Skeletal muscle satellite cell (primary cell): ENCODE data around the gene ZNF865.
"Not testable (repeated sequence)": the region's sequence is repeated elsewhere in the genome, so short reads cannot be mapped to it uniquely, and the experiment has no call there.

Experiments used
- H3K27me3 ChIP-seq: 2 replicates; pipeline ENCODE4 v1.7.0; 2013; ENCODE audit warnings: low read length; ENCODE audit not compliant: control insufficient read depth, insufficient read depth
- H3K36me3 ChIP-seq: 2 replicates; pipeline ENCODE4 v1.7.0; 2013; ENCODE audit warnings: mild to moderate bottlenecking, control low read depth, low read length; ENCODE audit not compliant: insufficient read depth
- H3K4me1 ChIP-seq: 2 replicates; pipeline ENCODE4 v1.7.0; 2013; ENCODE audit warnings: low read length; ENCODE audit not compliant: control insufficient read depth, insufficient read depth
- H3K4me2 ChIP-seq: 2 replicates; pipeline ENCODE4 v1.7.0; 2013; ENCODE audit warnings: mild to moderate bottlenecking, low read length
- H3K4me3 ChIP-seq: 2 replicates; pipeline ENCODE4 v1.7.0; 2013; ENCODE audit warnings: low read length
- H3K9ac ChIP-seq: 2 replicates; pipeline ENCODE4 v1.7.0; 2013; ENCODE audit warnings: mild to moderate bottlenecking, low read depth, low read length, moderate library complexity
- H3K9me3 ChIP-seq: replicated peaks from 2 replicates; pipeline ENCODE4 v1.7.0; 2013; ENCODE audit warnings: mild to moderate bottlenecking, control low read depth, low read length

The ZNF865 gene

DNA sequence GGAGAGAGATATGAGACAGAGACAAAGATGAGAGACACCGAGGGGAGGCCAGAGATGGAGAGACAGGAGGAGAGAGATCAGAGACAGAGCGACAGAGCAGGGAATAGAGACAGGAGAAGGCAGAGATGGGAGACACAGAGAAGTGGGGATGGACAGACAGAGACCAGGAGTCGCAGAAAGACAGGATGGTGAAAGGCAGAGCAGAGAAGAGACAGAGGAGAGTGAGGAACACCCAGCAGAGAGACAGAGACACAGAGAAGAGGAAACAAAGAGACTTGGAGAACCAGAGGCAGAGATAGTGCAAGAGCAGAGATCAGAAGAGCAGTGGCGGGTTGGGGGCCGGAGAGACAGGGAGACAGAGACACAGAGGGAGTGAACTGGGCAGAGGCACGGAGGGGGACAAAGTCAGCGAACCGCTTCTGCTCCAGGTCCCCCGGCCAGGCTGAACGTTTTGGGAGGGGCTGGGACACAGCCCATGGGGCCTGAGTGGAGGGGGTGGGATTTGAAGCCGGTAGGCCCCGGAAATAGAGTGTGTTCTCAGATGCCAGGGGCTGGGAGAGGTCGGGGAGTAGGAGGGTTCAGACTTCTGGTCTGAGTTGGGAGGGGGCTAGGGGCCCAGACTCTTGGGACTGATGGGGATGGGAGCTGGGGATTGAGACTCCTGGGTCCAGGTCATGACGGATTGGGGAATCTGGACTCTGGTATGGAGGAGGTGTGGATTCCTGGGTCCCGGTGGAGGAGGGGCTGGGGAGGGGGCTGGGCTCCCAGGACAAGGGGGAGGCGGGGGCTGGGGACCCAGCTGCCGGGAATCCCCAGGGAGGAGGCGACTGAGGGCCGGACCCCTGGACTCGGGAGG is 25.5 kb upstream of the ZNF865 start:
- Histone ChIP-seq H3K4me1 (peaks cover 10% of the 10 kb centered on the region), H3K4me3 (peak overlapping the region; percentile 97), H3K9me3 (no peaks in the 10 kb centered on the region), H3K4me2 (peak overlapping the region; percentile 99), H3K36me3 (peaks cover 17% of the 10 kb centered on the region), H3K9ac (peak overlapping the region; percentile 96), H3K27me3 (no peaks in the 10 kb centered on the region)

DNA sequence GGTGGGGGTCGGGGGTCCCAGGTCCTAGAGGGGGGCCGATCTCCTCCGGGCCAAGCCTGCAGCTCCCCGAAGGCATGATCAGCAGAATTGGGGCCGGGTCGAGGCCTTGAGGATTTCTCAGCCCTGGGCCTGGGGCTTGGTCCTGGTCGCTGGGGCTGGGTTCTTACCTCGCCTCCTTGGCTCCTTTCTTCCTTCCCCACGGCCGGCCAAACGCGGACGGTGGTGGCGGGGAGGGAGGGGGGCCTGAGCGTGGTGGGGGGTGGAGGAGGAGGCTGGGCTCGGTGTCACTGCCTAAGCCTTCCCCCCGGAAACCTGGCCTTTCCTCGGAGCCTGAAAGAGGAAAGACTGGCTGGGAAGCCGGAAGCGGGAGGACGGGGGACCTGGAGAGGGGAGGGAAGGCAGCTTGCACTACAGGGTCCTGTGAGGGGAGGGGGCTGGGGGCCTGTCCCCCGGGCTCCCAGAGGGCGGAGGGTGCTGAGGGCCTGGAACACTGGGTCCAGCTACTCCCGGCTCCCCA is 24.8 kb upstream of the ZNF865 start, which contains the start of gene ZNF579:
ZNF579 (minus strand) TSS at position 221 of the 517 bp plus-strand sequence. CDS start 1,209 bp downstream, outside the sequence.
- no peaks in the 10 kb centered on the region for H3K9me3 ChIP-seq
- H3K4me1 ChIP-seq = peaks cover 13% of the 10 kb centered on the region
- peaks cover 17% of the 10 kb centered on the region for H3K36me3 ChIP-seq
- H3K9ac ChIP-seq = peak within 1 kb of the TSS; percentile 96
- H3K27me3 ChIP-seq = no peaks in the 10 kb centered on the region
- peak within 1 kb of the TSS; percentile 99 for H3K4me2 ChIP-seq
- peak within 1 kb of the TSS; percentile 97 for H3K4me3 ChIP-seq

DNA sequence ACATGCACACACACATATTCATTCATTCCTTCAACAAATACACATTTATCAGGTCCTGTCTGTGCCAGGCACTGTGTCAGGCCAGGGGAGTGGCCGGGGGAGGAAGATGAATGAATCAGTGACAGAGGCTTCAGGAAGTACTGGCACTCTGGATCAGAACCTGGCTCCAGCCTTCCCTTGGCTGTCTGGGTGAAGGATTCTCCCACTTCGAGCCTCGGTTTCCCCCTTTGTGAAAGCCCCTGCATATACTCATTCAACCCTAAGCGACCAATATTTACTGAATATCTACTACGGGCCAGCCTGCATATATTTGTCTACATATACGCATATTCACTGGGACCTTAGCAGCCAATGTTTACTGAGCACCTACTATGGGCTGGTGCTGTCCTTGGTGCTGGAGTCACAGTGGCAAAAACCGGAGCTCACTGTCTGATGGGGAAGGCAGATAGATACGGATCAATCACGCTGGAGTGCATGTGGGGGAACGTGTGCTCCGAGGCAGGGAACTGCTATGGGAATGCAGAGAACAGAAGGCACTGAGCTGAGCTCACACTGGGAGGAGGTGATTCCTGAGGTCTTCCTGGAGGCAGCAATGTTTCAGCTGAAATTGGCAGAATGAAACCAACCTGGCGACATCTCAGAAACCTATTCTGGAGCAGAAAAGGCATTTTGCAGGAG is 24.2 kb upstream of the ZNF865 start:
- Histone ChIP-seq H3K36me3 (peaks cover 15% of the 10 kb centered on the region), H3K4me1 (peaks cover 19% of the 10 kb centered on the region), H3K9me3 (no peaks in the 10 kb centered on the region), H3K4me2 (peak overlapping the region; percentile 89), H3K27me3 (no peaks in the 10 kb centered on the region), H3K9ac (peak overlapping the region; percentile 96), H3K4me3 (peak overlapping the region; percentile 97)

DNA sequence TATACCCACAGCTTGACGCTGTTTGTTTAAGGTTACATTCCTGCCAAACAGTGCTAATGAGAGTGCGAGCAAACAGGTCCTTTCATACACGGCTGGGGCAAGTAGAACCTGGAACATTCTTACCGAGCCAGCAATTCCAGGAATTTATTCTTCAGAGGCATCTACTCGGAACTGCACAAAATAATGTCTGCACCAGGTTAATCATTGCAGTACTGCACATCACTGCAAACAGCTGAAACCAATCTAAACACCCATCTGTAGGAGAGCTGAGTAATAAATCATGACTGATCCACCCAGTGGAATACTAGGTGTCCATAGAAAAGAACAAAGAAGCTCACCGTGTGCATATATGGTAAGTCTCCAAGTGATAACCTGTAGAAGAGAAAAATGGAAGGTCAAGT is 23.6 kb upstream of the ZNF865 start:
- H3K27me3 ChIP-seq = no peaks in the 10 kb centered on the region
- H3K9ac ChIP-seq = no peak overlapping the region
- H3K4me1 ChIP-seq = peaks cover 21% of the 10 kb centered on the region
- H3K9me3 ChIP-seq = no peaks in the 10 kb centered on the region
- H3K4me3 ChIP-seq = no peak overlapping the region
- peaks cover 13% of the 10 kb centered on the region for H3K36me3 ChIP-seq
- no peak overlapping the region for H3K4me2 ChIP-seq

DNA sequence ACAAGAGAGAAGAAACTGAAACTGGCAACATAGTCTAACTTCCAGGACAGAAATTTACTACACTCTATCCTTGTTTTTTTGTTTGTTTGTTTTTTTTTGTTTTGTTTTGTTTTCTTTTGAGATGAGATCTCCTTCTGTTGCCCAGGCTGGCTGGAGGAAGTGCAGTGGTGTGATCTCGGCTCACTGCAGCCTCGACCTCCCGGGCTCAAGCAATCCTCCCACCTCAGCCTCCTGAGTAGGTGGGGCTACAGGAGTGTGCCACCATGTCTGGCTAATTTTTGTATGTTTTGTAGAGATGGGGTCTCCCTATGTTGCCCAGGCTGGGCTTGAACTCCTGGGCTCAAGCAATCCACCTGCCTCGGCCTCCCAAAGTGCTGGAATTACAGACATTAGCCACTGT is 23.2 kb upstream of the ZNF865 start:
- not testable (repeated sequence) for H3K9me3 ChIP-seq, H3K27me3 ChIP-seq, H3K36me3 ChIP-seq, H3K4me2 ChIP-seq, H3K9ac ChIP-seq, H3K4me3 ChIP-seq
- H3K4me1 ChIP-seq = peaks cover 26% of the 10 kb centered on the region

DNA sequence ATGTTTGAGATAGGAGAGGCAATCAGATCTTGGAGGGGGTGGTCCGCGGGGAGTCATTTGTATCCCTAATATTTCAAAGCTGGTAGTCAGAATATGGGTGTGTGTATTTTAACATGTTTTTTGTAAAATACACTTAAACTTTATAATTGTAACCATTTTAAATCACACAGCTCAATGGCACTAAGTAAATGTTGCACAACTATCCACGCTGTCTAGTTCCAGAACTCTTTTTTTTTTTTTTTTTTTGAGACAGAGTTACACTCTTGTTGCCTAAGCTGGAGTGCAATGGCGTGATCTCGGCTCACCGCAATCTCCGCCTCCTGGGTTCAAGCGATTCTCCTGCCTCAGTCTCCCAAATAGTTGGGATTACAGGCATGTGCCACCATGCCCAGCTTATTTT is 21.6 kb upstream of the ZNF865 start:
- H3K36me3 ChIP-seq, H3K4me2 ChIP-seq, H3K4me3 ChIP-seq, H3K9ac ChIP-seq, H3K27me3 ChIP-seq, H3K9me3 ChIP-seq: not testable (repeated sequence)
- peaks cover 26% of the 10 kb centered on the region for H3K4me1 ChIP-seq

DNA sequence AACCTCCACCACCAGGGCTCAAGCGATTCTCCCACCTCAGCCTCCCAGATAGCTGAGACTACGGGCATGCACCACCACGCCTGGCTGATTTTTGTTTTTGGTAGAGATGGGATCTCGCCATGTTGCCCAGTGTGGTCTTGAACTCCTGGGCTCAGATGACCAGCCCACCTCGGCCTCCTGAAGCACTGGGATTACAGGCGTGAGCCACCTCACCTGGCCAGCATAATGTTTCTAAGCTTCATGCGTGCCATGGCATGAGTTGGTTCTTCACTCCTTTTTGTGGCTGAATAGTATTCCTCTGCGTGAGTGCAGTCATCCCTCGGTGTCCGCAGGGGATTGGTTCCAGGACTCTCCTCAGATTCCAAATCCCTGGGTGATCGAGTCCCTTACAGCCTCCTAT is 20.6 kb upstream of the ZNF865 start:
- Histone ChIP-seq H3K27me3 (no peaks in the 10 kb centered on the region), H3K4me3 (no peak overlapping the region), H3K36me3 (no peaks in the 10 kb centered on the region), H3K9me3 (no peaks in the 10 kb centered on the region), H3K9ac (no peak overlapping the region), H3K4me1 (peaks cover 20% of the 10 kb centered on the region), H3K4me2 (no peak overlapping the region)

DNA sequence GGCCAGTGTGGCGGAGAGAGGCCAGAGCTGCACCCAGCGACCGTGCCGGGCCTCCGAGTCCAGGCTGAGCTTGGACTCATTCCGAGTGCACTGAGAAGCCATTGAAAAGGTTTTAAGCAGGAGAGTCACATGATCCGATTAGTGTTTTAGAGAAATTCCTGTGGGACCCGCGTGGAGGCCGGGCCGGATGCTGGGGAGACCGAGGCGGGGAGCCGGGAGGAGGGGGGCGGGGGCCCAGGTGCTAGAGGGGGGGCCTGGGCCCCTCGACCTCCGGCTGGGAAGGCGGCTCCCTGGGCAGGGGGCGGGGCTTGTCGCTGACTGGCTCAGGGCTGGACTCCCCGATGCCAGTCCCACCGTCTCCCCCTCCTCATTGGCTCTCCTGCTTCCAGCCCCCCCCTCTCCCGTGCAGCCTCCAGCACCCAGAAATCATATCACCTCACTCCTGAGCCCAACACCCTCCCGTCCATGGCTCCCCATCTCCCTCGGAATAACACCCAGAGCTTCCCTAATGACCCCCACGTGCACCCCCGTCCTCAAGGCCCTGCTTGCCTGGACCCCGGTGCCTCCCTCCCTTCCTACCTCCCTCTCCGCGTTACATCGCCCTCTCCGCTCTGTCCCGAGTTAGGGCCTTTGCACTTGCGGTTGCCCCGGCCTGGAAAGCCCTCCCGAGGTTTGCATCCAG is 19.6 kb upstream of the ZNF865 start:
- Histone ChIP-seq H3K4me1 (peaks cover 19% of the 10 kb centered on the region), H3K36me3 (no peaks in the 10 kb centered on the region), H3K9me3 (no peaks in the 10 kb centered on the region), H3K27me3 (no peaks in the 10 kb centered on the region), H3K9ac (no peak overlapping the region), H3K4me2 (peak overlapping the region; percentile 78), H3K4me3 (peak overlapping the region; percentile 65)

DNA sequence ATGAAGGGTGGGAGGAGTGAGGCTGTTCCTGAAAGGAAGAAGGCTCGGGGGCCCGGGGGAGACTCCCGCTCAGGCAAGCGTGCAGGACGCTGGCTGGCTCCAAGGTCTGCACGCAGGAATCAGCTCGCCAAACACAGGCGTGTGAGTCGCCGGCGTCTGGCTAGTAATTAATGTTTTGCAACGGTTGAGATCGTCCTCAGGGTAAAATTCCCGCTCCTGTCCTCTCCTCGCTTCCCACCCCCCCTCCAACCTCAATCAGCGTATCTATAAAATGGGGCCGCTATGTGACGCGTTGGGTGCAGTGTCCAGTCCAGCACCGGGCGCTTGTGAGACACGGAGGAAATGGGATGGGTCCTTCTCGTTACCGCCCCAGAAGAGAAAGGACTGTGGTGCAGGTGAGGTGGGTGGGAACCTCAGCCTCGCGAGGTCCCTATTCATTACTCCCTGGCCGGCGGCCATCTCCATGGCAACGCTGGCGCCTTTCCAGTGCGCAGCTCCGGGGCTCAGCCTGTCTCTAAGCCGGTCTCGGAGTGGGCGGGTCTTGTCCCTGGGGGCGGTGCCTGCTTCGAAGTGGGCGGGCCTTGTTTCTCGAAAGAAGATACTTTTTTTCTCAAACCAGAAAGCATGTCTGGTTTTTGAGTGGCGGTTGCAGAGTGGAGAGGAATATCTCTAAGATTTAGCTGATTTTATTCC is 18.3 kb upstream of the ZNF865 start:
- H3K9me3 ChIP-seq = no peaks in the 10 kb centered on the region
- no peaks in the 10 kb centered on the region for H3K36me3 ChIP-seq
- peak overlapping the region; percentile 99 for H3K4me2 ChIP-seq
- peak overlapping the region; percentile 26 for H3K9ac ChIP-seq
- peak overlapping the region; percentile 80 for H3K4me3 ChIP-seq
- no peaks in the 10 kb centered on the region for H3K27me3 ChIP-seq
- peaks cover 16% of the 10 kb centered on the region for H3K4me1 ChIP-seq

DNA sequence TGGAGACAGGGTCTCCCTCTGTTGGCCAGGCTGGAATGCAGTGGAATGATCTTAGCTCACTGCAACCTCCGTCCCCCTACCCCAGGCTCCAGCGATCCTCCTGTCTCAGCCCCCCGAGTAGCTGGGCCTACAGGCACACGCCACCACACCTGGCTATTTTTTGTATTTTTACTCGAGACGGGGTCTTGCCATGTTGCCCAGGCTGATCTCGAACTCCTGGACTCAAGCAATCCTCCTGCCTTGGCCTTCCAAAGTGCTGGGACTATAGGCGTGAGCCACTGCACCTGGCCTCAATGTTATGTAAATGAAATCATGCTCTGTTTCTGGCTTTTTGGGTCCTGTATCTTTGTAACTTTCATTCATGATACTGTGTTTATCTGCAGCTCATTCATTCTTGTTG is 16.7 kb upstream of the ZNF865 start:
- no peak overlapping the region for H3K9ac ChIP-seq
- H3K4me1 ChIP-seq = peaks cover 16% of the 10 kb centered on the region
- no peak overlapping the region for H3K4me2 ChIP-seq

DNA sequence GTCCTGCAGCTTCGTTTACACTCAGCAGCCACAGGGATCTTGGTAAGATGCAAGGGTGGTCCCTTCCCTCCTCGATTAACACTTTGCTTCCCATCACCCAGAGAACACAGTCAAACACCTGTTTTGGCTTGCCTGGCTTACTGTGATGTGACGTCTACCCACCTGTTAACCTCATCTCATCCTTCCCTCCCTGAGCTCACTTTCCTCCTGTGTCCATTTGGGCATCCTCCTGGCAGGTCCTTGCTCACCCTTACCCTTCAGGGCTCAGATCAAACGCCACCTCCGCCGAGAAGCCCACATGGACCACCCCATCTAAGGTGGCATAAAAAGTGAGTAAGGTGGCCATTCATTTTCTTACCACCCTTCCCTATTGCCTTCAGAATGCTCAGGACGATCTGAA is 15.3 kb upstream of the ZNF865 start:
- H3K9me3 ChIP-seq = no peaks in the 10 kb centered on the region
- no peak overlapping the region for H3K4me3 ChIP-seq
- no peaks in the 10 kb centered on the region for H3K27me3 ChIP-seq
- no peak overlapping the region for H3K9ac ChIP-seq
- peaks cover under 1% of the 10 kb centered on the region for H3K36me3 ChIP-seq
- no peak overlapping the region for H3K4me2 ChIP-seq
- peaks cover 16% of the 10 kb centered on the region for H3K4me1 ChIP-seq

More for the DNA sequence above, 16.7 kb upstream of the ZNF865 start:
- Histone ChIP-seq H3K4me3 (no peak overlapping the region), H3K27me3 (no peaks in the 10 kb centered on the region), H3K36me3 (no peaks in the 10 kb centered on the region), H3K9me3 (no peaks in the 10 kb centered on the region)
